ENCODE measurements around the gene SMCO3.

Gene SMCO3

DNA sequence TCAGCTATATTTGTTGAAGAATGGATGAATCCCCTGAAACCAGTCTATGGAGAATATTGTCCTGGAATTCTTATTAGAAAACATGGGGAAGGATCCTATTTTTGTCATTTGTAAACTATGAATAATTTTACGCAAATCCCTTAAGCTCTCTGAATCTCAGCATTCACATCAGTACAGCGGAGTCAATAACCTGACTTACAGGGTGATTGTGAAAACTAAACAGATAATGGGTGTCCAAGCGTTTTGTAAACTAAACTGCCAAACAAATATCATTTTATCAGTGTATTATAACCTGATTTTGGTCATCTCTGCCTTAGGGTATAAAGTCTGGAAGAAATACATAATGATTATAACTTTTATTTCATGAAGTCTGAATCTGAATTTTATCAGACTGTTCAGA is 19.4 kb upstream of the SMCO3 start:
- no peaks in the 10 kb centered on the region for H3K36me3 ChIP-seq
- no peak overlapping the region for H3K4me2 ChIP-seq
- no peak overlapping the region for H3K9ac ChIP-seq
- no peaks in the 10 kb centered on the region for H4K20me1 ChIP-seq
- H3K27ac ChIP-seq = no peak overlapping the region
- peaks cover 6% of the 10 kb centered on the region for H3K4me1 ChIP-seq
- H3K9me3 ChIP-seq = no peaks in the 10 kb centered on the region
- no peaks in the 10 kb centered on the region for H3K27me3 ChIP-seq
- no peak overlapping the region for H3K4me3 ChIP-seq
- no peak for TF ChIP-seq Cebpa-rat (IDR thresholded peaks at IDR 0.05)

DNA sequence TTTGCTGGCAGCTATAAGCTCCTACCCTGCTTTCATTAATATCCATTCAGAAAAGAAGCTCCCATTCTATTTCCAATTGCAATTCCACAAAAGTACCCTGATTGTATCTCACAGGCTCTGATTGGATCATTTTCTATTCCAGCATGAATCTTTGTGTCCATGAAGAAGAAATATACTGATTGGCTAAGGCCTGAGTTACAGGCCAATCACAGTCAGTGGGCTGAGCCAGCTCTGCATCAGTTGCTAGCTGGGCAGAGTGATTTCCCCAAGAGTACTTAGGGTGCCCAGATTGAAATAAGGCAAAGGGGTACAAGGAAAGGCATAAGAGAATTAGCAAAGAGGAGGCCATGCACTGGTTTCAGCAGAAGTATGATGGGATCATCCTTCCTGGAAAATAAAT is 14.9 kb upstream of the SMCO3 start:
- Histone ChIP-seq H3K4me1 (no peaks in the 10 kb centered on the region), H3K9me3 (no peaks in the 10 kb centered on the region), H3K27me3 (no peaks in the 10 kb centered on the region), H3K4me2 (no peak overlapping the region), H4K20me1 (no peaks in the 10 kb centered on the region), H3K27ac (no peak overlapping the region), H3K4me3 (no peak overlapping the region), H3K36me3 (no peaks in the 10 kb centered on the region), H3K9ac (no peak overlapping the region)
- TF ChIP-seq Cebpa-rat (IDR thresholded peaks at IDR 0.05) = no peak

DNA sequence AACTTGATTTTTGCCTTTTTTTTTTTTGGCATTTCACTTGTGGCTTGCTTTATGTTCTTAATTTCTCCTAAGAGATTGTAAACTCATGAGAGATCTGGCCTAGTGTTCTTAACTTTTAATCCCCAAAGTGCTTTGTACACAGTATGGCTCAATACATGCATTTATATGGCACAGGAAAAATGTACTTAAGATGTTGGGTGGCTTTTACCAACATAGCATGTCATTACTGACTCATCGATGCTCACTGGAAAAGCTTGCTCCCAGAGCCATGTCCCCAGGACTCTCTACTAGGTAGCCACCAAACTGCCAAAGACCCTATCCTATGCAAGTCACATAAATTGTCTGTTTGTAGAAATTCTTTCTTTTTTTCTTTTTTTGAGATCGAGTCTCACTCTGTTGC is 13.1 kb upstream of the SMCO3 start:
- no peak for TF ChIP-seq Cebpa-rat (IDR thresholded peaks at IDR 0.05)
- H3K9me3 ChIP-seq = no peaks in the 10 kb centered on the region
- H3K27me3 ChIP-seq = no peaks in the 10 kb centered on the region
- H3K4me2 ChIP-seq = no peak overlapping the region
- no peaks in the 10 kb centered on the region for H4K20me1 ChIP-seq
- H3K9ac ChIP-seq = no peak overlapping the region
- no peak overlapping the region for H3K4me3 ChIP-seq
- H3K4me1 ChIP-seq = no peaks in the 10 kb centered on the region
- H3K27ac ChIP-seq = no peak overlapping the region
- no peaks in the 10 kb centered on the region for H3K36me3 ChIP-seq

DNA sequence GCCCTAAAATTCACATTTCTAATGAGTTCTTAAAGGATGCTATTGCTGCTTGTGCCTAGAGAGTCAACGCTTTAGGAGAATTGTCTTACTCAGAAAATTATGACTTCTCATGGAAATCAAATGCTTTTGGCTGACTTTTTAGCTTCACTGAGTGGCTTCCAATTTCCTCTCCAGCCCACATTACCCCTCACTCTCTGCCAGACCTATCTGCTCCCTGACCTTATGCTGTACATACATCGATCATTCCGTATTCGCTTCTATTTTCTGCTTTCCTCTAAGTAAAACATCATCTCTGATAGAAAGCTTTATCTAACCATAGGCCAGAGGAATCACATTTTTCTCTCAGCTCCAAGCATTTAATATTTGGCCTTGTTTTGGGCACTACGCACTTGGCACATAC is 12.5 kb upstream of the SMCO3 start:
- H3K4me2 ChIP-seq = no peak overlapping the region
- H3K27ac ChIP-seq = no peak overlapping the region
- H3K4me3 ChIP-seq = no peak overlapping the region
- H3K27me3 ChIP-seq = no peaks in the 10 kb centered on the region
- no peaks in the 10 kb centered on the region for H3K9me3 ChIP-seq
- TF ChIP-seq Cebpa-rat (IDR thresholded peaks at IDR 0.05) = no peak
- no peaks in the 10 kb centered on the region for H3K36me3 ChIP-seq
- H3K4me1 ChIP-seq = no peaks in the 10 kb centered on the region
- H4K20me1 ChIP-seq = no peaks in the 10 kb centered on the region
- H3K9ac ChIP-seq = no peak overlapping the region

DNA sequence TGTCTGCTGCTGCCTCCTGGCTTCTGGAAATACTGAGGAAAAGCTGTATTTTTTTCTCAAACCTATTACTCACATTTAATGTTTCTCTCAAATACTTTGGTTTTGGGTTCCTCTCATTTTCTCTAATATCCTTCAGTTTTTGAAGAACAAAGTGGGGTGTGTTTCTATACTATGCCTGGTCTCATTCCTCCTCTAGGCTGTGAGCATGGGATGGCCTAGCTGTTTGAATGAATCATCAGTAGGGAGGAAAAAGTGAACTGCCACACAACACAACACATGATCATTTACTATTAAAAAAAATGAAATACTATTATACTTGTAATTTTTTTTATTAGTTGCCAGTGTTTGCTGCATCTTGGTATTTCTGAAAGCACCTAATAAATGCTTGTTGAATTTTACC is 11.3 kb upstream of the SMCO3 start:
- no peaks in the 10 kb centered on the region for H3K27me3 ChIP-seq
- H3K27ac ChIP-seq = no peak overlapping the region
- no peaks in the 10 kb centered on the region for H3K36me3 ChIP-seq
- no peaks in the 10 kb centered on the region for H4K20me1 ChIP-seq
- no peak for TF ChIP-seq Cebpa-rat (IDR thresholded peaks at IDR 0.05)
- no peak overlapping the region for H3K9ac ChIP-seq
- H3K4me1 ChIP-seq = no peaks in the 10 kb centered on the region
- H3K4me3 ChIP-seq = no peak overlapping the region
- no peak overlapping the region for H3K4me2 ChIP-seq
- H3K9me3 ChIP-seq = no peaks in the 10 kb centered on the region

DNA sequence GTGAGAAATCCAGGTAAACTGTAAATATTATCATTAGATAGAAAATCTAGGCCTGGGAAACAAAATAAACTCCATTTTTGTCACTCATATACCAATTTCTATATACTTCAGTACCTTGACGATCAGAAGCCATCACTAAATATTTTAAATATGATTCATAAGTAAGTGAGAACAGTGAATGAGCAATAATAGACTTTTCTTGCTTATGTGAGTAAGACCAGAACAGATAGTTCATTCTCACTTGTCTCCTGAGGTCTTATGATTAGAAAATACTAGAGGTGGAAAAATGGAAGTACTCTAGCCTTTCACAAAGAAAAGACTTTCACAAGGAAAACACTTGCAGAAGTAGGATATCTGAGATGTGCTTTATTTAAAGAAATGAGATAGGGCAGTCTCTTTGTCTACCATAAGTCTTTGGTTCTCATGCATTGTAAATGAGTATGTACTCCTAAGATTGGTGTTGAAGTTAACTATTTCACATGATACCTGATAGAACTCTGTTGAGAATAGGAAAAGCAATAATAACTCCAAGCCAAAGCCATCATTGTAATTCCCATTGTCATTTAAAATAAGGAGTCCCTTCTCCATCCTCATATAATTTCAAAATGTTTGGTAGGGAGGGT is 10.1 kb upstream of the SMCO3 start:
- Histone ChIP-seq H3K9me3 (no peaks in the 10 kb centered on the region), H3K4me2 (no peak overlapping the region), H3K27ac (no peak overlapping the region), H3K4me1 (no peaks in the 10 kb centered on the region), H3K4me3 (no peak overlapping the region), H4K20me1 (no peaks in the 10 kb centered on the region), H3K36me3 (no peaks in the 10 kb centered on the region), H3K27me3 (no peaks in the 10 kb centered on the region), H3K9ac (no peak overlapping the region)
- TF ChIP-seq Cebpa-rat (IDR thresholded peaks at IDR 0.05) = no peak

DNA sequence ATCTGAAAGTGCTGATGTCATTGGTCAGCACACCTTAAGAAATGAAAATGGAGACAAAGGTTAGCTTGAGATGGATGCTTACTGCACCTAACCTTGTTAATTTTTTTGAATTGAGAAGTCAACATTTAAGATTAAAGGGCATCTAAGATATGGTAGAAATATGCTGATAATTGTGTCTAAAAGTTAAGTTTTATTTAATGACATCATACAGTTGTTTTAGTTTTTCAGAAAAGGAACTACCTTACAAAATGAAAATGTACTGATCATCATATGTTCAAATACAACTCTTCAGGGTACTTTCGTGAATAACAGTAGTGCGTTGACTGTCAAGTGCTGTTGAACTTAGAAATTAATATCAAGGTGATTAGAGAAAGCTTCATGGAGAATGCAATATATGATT is 2.5 kb downstream of the SMCO3 start:
- Histone ChIP-seq H3K4me1 (no peaks in the 10 kb centered on the region), H3K4me3 (no peak overlapping the region), H3K9me3 (no peaks in the 10 kb centered on the region), H3K27ac (no peak overlapping the region), H3K27me3 (no peaks in the 10 kb centered on the region), H3K9ac (no peak overlapping the region), H3K36me3 (no peaks in the 10 kb centered on the region), H4K20me1 (no peaks in the 10 kb centered on the region), H3K4me2 (no peak overlapping the region)
- no peak for TF ChIP-seq Cebpa-rat (IDR thresholded peaks at IDR 0.05)

DNA sequence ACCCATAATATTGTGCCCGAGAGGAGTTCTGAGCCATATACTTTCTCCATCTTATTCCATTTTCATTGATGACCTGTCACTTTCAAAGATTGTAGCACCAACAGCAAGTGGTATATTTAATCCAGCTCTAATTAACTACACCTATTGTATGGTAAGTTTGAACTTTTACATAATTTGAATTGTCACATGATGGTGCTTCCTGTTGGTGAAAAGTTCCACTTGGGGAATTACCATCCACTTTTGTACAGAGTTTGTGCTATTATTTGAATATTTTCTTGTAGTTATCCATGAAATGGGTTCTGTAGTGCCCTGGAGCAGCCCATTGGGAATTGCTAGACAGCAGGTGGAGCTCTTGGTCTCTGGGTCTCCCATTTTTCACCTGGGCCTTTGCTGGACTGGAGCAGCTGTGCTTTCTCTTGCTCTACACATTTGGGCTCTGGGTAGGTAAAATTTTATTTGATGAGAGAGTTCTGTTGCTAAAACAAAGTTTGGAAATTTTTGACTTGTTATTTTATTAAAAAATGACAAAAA is 3.0 kb downstream of the SMCO3 start:
- Histone ChIP-seq H3K4me2 (no peak overlapping the region), H3K9me3 (no peaks in the 10 kb centered on the region), H3K4me1 (no peaks in the 10 kb centered on the region), H3K36me3 (no peaks in the 10 kb centered on the region), H3K4me3 (no peak overlapping the region), H3K9ac (no peak overlapping the region), H3K27me3 (no peaks in the 10 kb centered on the region), H3K27ac (no peak overlapping the region), H4K20me1 (no peaks in the 10 kb centered on the region)
- no peak for TF ChIP-seq Cebpa-rat (IDR thresholded peaks at IDR 0.05)

DNA sequence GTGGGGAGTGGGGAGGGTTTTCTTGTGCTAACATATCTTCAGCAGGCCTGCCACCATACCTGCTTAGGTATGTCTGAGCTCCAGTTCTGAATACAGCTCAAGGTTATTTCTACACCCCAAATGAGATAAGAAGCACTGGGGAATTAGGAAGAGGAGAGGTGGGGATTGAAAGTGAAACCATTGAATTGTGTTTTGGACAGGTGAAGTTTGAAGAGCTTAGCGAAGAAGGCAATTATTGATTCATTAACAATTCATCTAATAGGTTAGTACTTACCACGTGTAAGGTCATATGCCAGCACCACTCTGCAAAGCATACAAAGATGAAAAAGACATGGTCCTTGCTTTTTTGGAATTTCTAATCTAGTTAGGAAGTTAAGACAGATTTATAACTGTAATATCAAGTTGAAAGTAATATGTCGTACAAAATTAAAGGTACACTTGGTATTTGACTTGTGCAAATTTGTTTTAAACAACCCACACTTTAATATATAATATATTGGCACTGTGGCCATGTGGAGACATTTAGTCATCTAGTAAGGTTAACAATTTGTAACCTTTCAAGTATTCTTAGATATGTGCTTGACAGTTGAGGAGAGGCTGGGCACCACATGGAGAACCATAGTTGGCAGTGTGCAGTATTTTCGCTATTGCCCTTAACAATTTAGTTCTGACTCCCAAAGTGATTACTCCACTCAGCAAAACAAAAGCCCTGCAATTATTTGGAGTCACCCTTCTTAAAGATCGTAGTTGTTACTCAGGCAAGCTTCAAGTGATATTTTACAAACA is 3.6 kb downstream of the SMCO3 start:
- H3K9me3 ChIP-seq = no peaks in the 10 kb centered on the region
- TF ChIP-seq Cebpa-rat (IDR thresholded peaks at IDR 0.05) = no peak
- no peak overlapping the region for H3K27ac ChIP-seq

DNA sequence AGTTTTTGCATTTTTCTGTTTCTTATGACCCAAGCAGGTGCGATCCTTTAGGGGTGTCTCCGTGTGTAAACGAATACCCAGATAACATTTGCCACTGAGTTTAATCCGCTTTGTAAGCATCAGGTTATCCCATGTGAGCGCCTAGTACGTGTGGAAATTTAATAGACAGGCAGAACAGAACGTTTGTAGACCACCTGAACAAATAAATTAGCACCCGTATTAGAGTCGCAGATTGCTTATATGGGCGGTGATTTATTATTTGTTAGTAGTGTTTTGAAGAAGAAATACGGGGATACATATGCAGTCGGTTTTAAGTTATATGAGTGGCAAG is 10.2 kb downstream of the SMCO3 start:
- peaks cover 7% of the 10 kb centered on the region for H3K36me3 ChIP-seq
- H3K9ac ChIP-seq = peak overlapping the region; percentile 88
- peak overlapping the region; percentile 84 for H3K4me2 ChIP-seq
- no peaks in the 10 kb centered on the region for H3K27me3 ChIP-seq
- TF ChIP-seq Cebpa-rat (IDR thresholded peaks at IDR 0.05) = no peak
- peak overlapping the region; percentile 57 for H3K27ac ChIP-seq
- no peaks in the 10 kb centered on the region for H3K9me3 ChIP-seq
- H3K4me1 ChIP-seq = peaks cover 30% of the 10 kb centered on the region
- H4K20me1 ChIP-seq = peaks cover 36% of the 10 kb centered on the region
- H3K4me3 ChIP-seq = peak overlapping the region; percentile 82

More for the DNA sequence above, 3.6 kb downstream of the SMCO3 start:
- no peak overlapping the region for H3K9ac ChIP-seq
- H3K4me3 ChIP-seq = no peak overlapping the region
- no peaks in the 10 kb centered on the region for H3K36me3 ChIP-seq
- H3K27me3 ChIP-seq = no peaks in the 10 kb centered on the region
- no peaks in the 10 kb centered on the region for H3K4me1 ChIP-seq
- H4K20me1 ChIP-seq = no peaks in the 10 kb centered on the region
- H3K4me2 ChIP-seq = no peak overlapping the region

Measured in BLaER1 (cell line).